ENCODE data around the gene ZNF254.

The ZNF254 gene

DNA sequence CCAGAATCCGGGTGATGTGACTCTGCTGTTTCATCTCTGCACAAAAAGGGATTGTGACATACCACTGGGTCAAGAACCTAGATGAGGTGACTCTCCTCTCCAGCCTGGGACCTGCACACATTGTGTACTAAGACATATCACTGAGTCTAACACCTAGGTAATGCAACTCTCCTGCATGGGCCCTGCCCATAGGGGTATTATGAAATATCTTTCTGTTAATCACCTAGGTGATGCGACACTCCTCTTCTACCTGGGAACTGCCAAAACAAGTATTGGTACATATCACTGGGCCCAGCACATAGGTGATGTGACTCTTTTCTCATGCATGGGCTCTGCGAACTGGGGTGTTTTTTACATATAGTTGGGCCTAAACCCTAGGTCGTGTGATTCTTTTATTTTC is 35.5 kb upstream of the ZNF254 start:
- H3K36me3 ChIP-seq = peaks cover 75% of the 10 kb centered on the region
- DNase-seq = no peak
- TF ChIP-seq, protein P1, sequence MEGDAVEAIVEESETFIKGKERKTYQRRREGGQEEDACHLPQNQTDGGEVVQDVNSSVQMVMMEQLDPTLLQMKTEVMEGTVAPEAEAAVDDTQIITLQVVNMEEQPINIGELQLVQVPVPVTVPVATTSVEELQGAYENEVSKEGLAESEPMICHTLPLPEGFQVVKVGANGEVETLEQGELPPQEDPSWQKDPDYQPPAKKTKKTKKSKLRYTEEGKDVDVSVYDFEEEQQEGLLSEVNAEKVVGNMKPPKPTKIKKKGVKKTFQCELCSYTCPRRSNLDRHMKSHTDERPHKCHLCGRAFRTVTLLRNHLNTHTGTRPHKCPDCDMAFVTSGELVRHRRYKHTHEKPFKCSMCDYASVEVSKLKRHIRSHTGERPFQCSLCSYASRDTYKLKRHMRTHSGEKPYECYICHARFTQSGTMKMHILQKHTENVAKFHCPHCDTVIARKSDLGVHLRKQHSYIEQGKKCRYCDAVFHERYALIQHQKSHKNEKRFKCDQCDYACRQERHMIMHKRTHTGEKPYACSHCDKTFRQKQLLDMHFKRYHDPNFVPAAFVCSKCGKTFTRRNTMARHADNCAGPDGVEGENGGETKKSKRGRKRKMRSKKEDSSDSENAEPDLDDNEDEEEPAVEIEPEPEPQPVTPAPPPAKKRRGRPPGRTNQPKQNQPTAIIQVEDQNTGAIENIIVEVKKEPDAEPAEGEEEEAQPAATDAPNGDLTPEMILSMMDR (IDR thresholded peaks at IDR 0.05; ENCODE audit: low read depth, low read length) = no peak
- no peak overlapping the region for H3K27ac ChIP-seq
- no peaks in the 10 kb centered on the region for H3K9me3 ChIP-seq (ENCODE audit: severe bottlenecking)
- no peak overlapping the region for H3K4me3 ChIP-seq (ENCODE audit: low read depth, low read length)
- H3K27me3 ChIP-seq (ENCODE audit: insufficient read depth, low read depth, severe bottlenecking) = no peaks in the 10 kb centered on the region

DNA sequence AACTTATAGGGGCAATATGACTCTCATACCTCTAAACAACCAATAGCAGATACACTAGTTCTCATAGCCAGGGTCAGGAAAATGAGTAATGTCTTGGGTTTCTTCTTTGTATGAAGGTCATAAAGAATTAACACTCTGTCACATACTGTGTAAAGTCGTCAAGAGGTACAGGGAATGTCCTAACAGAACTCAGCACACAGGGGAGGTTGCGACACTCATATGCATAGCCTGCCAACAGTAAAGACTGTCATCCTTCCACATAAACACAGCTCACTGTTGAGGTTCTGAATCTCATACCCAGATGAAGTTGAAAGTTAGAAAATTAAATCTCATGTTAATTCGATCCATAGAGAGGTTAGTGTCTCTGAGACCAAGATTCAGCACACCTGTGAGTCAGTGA is 34.2 kb upstream of the ZNF254 start:
- Histone ChIP-seq H3K4me3 (ENCODE audit: low read depth, low read length) (no peak overlapping the region), H3K9me3 (ENCODE audit: severe bottlenecking) (no peaks in the 10 kb centered on the region), H3K27me3 (ENCODE audit: insufficient read depth, low read depth, severe bottlenecking) (no peaks in the 10 kb centered on the region), H3K36me3 (peaks cover 85% of the 10 kb centered on the region), H3K27ac (no peak overlapping the region)
- no peak for DNase-seq
- TF ChIP-seq, protein P1 (IDR thresholded peaks at IDR 0.05; ENCODE audit: low read depth, low read length) = no peak

DNA sequence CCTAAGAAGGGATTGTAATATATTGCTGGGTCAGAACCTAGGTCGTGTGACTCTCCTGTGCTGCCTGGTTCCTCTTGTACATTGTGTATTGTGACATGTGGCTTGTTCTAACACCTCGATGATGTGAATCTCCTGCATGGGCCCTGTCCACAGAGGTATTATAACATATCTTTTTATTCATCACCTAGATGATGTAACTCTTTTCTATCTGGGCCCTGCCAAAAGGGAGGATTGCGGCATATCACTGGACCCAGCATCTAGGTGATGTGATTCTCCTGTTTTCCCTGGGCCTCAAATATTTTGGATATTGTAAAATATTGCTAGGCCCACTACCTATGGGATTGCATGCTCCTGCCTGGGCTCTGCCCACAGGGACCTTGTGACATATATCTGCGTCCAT is 33.4 kb upstream of the ZNF254 start:
- Histone ChIP-seq H3K9me3 (ENCODE audit: severe bottlenecking) (no peaks in the 10 kb centered on the region), H3K36me3 (peaks cover 83% of the 10 kb centered on the region), H3K27me3 (ENCODE audit: insufficient read depth, low read depth, severe bottlenecking) (no peaks in the 10 kb centered on the region), H3K27ac (no peak overlapping the region), H3K4me3 (ENCODE audit: low read depth, low read length) (no peak overlapping the region)
- DNase-seq = no peak
- TF ChIP-seq, protein P1 (IDR thresholded peaks at IDR 0.05; ENCODE audit: low read depth, low read length) = no peak

DNA sequence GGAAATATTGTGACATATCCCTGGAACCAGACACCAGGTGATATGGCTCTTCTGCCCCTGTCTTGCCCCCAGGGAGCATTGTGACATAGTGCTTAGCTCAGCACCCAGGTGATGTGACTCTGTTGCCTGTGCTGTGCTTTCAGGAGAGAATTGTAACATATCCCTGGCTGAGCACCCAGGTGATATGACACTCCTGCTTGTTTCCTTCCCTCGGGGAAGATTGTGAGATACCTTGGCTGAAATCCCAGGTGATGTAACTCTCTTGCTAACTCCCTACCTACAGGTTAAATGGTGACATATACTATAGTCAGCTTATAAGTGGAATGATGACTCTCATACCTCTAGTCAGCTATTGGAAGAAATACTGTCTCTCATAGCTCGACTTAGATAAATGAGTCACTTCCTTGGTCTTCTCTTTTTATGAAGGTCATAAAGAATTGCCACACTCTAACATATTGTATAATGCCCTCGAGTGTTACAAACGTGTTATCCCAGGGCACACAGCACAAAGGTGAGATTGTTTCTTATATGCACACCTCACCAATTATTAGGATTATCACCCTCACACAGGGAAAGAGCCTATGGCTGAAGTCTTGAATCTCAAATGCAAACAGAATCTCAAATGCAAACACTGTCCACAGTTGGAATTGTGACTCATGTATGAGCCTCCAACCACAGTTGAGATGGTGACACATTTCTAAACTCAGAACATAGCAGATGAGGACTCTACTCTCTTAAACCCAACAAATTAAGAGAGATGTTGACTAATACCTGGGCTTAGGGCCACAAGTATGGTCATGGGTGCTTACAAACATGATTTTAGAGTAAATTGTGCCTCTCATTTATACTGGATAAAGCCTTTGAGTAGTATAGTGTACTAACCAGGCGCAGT is 32.7 kb upstream of the ZNF254 start:
- no peaks in the 10 kb centered on the region for H3K9me3 ChIP-seq (ENCODE audit: severe bottlenecking)
- TF ChIP-seq, protein P1 (IDR thresholded peaks at IDR 0.05; ENCODE audit: low read depth, low read length) = no peak
- H3K36me3 ChIP-seq = peaks cover 85% of the 10 kb centered on the region
- no peak overlapping the region for H3K27ac ChIP-seq
- no peak overlapping the region for H3K4me3 ChIP-seq (ENCODE audit: low read depth, low read length)
- H3K27me3 ChIP-seq (ENCODE audit: insufficient read depth, low read depth, severe bottlenecking) = no peaks in the 10 kb centered on the region
- no peak for DNase-seq

DNA sequence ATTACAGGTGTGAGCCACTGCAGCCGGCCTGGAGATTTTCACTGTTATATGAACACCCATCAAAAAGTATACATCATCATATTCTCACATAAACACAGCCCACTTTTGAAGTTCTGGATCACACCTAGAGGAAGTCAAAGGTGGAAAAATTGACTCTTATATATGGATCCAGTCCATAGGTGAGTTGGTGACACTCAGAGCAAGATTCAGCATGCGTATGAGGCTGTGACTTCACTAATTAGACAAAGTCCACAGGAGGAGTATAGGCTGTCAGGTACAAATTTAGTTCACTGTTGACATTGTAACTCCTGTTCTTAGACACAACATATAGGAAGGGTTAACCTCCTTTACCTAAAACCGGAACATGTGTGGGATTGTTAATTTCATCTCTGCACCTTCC is 31.4 kb upstream of the ZNF254 start:
- Histone ChIP-seq H3K9me3 (ENCODE audit: severe bottlenecking) (no peaks in the 10 kb centered on the region), H3K4me3 (ENCODE audit: low read depth, low read length) (no peak overlapping the region), H3K36me3 (peaks cover 82% of the 10 kb centered on the region), H3K27ac (no peak overlapping the region), H3K27me3 (ENCODE audit: insufficient read depth, low read depth, severe bottlenecking) (no peaks in the 10 kb centered on the region)
- no peak for DNase-seq
- TF ChIP-seq, protein P1 (IDR thresholded peaks at IDR 0.05; ENCODE audit: low read depth, low read length) = no peak
